ENCODE data around the gene AR.

The AR gene

GRCh38 chrX:67731061-67731460, 187.2 kb downstream of the AR start:
- Histone ChIP-seq H3K4me3 (ENCODE audit: low read length) (no peak overlapping the region), H3K27me3 (replicated peaks; ENCODE audit: insufficient read depth, low read length) (no peaks in the 10 kb centered on the region), H3F3A (ENCODE audit: insufficient read depth, low read length) (no peaks in the 10 kb centered on the region), H2AFZ (ENCODE audit: low read length) (no peak overlapping the region), H3K36me3 (replicated peaks; ENCODE audit: insufficient read depth, low read length) (no peaks in the 10 kb centered on the region), H3K79me2 (ENCODE audit: low read length) (no peaks in the 10 kb centered on the region), H3K4me1 (ENCODE audit: low read length) (no peaks in the 10 kb centered on the region), H3K4me2 (ENCODE audit: low read depth, low read length) (no peak overlapping the region), H4K20me1 (ENCODE audit: insufficient read depth, low read length) (no peaks in the 10 kb centered on the region), H3K9me2 (replicated peaks; ENCODE audit: insufficient read depth, low read length) (no peaks in the 10 kb centered on the region), H3K27ac (ENCODE audit: low read length) (no peak overlapping the region), H3K9ac (ENCODE audit: low read length) (no peak overlapping the region), H3K9me3 (replicated peaks; ENCODE audit: insufficient read depth, low read length) (no peaks in the 10 kb centered on the region)
- no peak for DNase-seq
- TF ChIP-seq EZH2phosphoT487 (IDR thresholded peaks at IDR 0.05; ENCODE audit: low read length), result no peak
- TF ChIP-seq CTCF (IDR thresholded peaks at IDR 0.05; ENCODE audit: low read length), result no peak
- TF ChIP-seq EZH2 (optimal IDR thresholded peaks at IDR 0.05; ENCODE audit: low read depth, low read length), result no peak

- Histone ChIP-seq H4K20me1 (ENCODE audit: insufficient read depth, low read length) (no peaks in the 10 kb centered on the region), H3K4me2 (ENCODE audit: low read depth, low read length) (no peak overlapping the region), H3K36me3 (replicated peaks; ENCODE audit: insufficient read depth, low read length) (no peaks in the 10 kb centered on the region), H3K27me3 (replicated peaks; ENCODE audit: insufficient read depth, low read length) (no peaks in the 10 kb centered on the region), H3K4me3 (ENCODE audit: low read length) (no peak overlapping the region), H3F3A (ENCODE audit: insufficient read depth, low read length) (no peaks in the 10 kb centered on the region), H3K9ac (ENCODE audit: low read length) (no peak overlapping the region), H3K27ac (ENCODE audit: low read length) (no peak overlapping the region), H3K4me1 (ENCODE audit: low read length) (no peaks in the 10 kb centered on the region), H3K79me2 (ENCODE audit: low read length) (no peaks in the 10 kb centered on the region), H3K9me3 (replicated peaks; ENCODE audit: insufficient read depth, low read length) (no peaks in the 10 kb centered on the region), H3K9me2 (replicated peaks; ENCODE audit: insufficient read depth, low read length) (no peaks in the 10 kb centered on the region), H2AFZ (ENCODE audit: low read length) (no peak overlapping the region)
- no peak for DNase-seq
- TF ChIP-seq EZH2 (optimal IDR thresholded peaks at IDR 0.05; ENCODE audit: low read depth, low read length), result no peak
- no peak for TF ChIP-seq CTCF (IDR thresholded peaks at IDR 0.05; ENCODE audit: low read length)
- TF ChIP-seq EZH2phosphoT487 (IDR thresholded peaks at IDR 0.05; ENCODE audit: low read length), result no peak
Measured at GRCh38 chrX:67732864-67733263, 189.0 kb downstream of the AR start.

GRCh38 chrX:67734111-67734753, 190.4 kb downstream of the AR start:
- H2AFZ ChIP-seq (ENCODE audit: low read length), result no peak overlapping the region
- no peaks in the 10 kb centered on the region for H3K9me3 ChIP-seq (replicated peaks; ENCODE audit: insufficient read depth, low read length)
- H3F3A ChIP-seq (ENCODE audit: insufficient read depth, low read length), result no peaks in the 10 kb centered on the region
- no peaks in the 10 kb centered on the region for H4K20me1 ChIP-seq (ENCODE audit: insufficient read depth, low read length)
- H3K4me2 ChIP-seq (ENCODE audit: low read depth, low read length), result no peak overlapping the region
- no peak overlapping the region for H3K27ac ChIP-seq (ENCODE audit: low read length)
- H3K4me1 ChIP-seq (ENCODE audit: low read length), result no peaks in the 10 kb centered on the region
- H3K27me3 ChIP-seq (replicated peaks; ENCODE audit: insufficient read depth, low read length), result no peaks in the 10 kb centered on the region
- H3K36me3 ChIP-seq (replicated peaks; ENCODE audit: insufficient read depth, low read length), result no peaks in the 10 kb centered on the region
- no peak for DNase-seq
- H3K4me3 ChIP-seq (ENCODE audit: low read length), result no peak overlapping the region
- no peaks in the 10 kb centered on the region for H3K79me2 ChIP-seq (ENCODE audit: low read length)
- no peaks in the 10 kb centered on the region for H3K9me2 ChIP-seq (replicated peaks; ENCODE audit: insufficient read depth, low read length)
- H3K9ac ChIP-seq (ENCODE audit: low read length), result no peak overlapping the region
- no peak for TF ChIP-seq EZH2 (optimal IDR thresholded peaks at IDR 0.05; ENCODE audit: low read depth, low read length)
- no peak for TF ChIP-seq EZH2phosphoT487 (IDR thresholded peaks at IDR 0.05; ENCODE audit: low read length)
- no peak for TF ChIP-seq CTCF (IDR thresholded peaks at IDR 0.05; ENCODE audit: low read length)
